ENCODE data around the gene RARRES1.

The RARRES1 gene

GRCh38 chr3:158737410-158737809 lies 5.2 kb upstream of the RARRES1 start:
- in situ Hi-C loops (cut with HindIII; ENCODE audit: low sequenced_read_pairs): no loop called here

GRCh38 chr3:158735296-158736033 lies 3.2 kb upstream of the RARRES1 start:
- in situ Hi-C loops (cut with HindIII; ENCODE audit: low sequenced_read_pairs): no loop called here

- in situ Hi-C loops (cut with HindIII; ENCODE audit: low sequenced_read_pairs): no loop called here
These were observed 1.4 kb upstream of the RARRES1 start for GRCh38 chr3:158733656-158734055.

- in situ Hi-C loops (cut with HindIII; ENCODE audit: low sequenced_read_pairs): no loop called here
These were observed 571 bp upstream of the RARRES1 start for GRCh38 chr3:158732856-158733200.

- in situ Hi-C loops (cut with HindIII; ENCODE audit: low sequenced_read_pairs): no loop called here
These were observed 771 bp downstream of the RARRES1 start for GRCh38 chr3:158731486-158731885.

GRCh38 chr3:158728851-158729250 lies 3.4 kb downstream of the RARRES1 start:
- in situ Hi-C loops (cut with HindIII; ENCODE audit: low sequenced_read_pairs): no loop called here

GRCh38 chr3:158728061-158728377 lies 4.2 kb downstream of the RARRES1 start:
- in situ Hi-C loops (cut with HindIII; ENCODE audit: low sequenced_read_pairs): no loop called here

GRCh38 chr3:158727206-158728060 lies 4.8 kb downstream of the RARRES1 start:
- in situ Hi-C loops (cut with HindIII; ENCODE audit: low sequenced_read_pairs): no loop called here

- in situ Hi-C loops (cut with HindIII; ENCODE audit: low sequenced_read_pairs): no loop called here
These were observed 6.8 kb downstream of the RARRES1 start for GRCh38 chr3:158725348-158726011.

- in situ Hi-C loops (cut with HindIII; ENCODE audit: low sequenced_read_pairs): no loop called here
These were observed 8.3 kb downstream of the RARRES1 start for GRCh38 chr3:158723991-158724390.

GRCh38 chr3:158722108-158722507 lies 10.1 kb downstream of the RARRES1 start:
- in situ Hi-C loops (cut with HindIII; ENCODE audit: low sequenced_read_pairs): no loop called here

GRCh38 chr3:158718490-158719170 lies 13.6 kb downstream of the RARRES1 start:
- in situ Hi-C loops (cut with HindIII; ENCODE audit: low sequenced_read_pairs): no loop called here

GRCh38 chr3:158717576-158717975 lies 14.7 kb downstream of the RARRES1 start:
- in situ Hi-C loops (cut with HindIII; ENCODE audit: low sequenced_read_pairs): no loop called here

- in situ Hi-C loops (cut with HindIII; ENCODE audit: low sequenced_read_pairs): no loop called here
These were observed 19.2 kb downstream of the RARRES1 start for GRCh38 chr3:158713094-158713499.

GRCh38 chr3:158712443-158712842 lies 19.8 kb downstream of the RARRES1 start:
- in situ Hi-C loops (cut with HindIII; ENCODE audit: low sequenced_read_pairs): no loop called here

GRCh38 chr3:158711886-158712285 lies 20.4 kb downstream of the RARRES1 start:
- in situ Hi-C loops (cut with HindIII; ENCODE audit: low sequenced_read_pairs): no loop called here

GRCh38 chr3:158710601-158711000 lies 21.7 kb downstream of the RARRES1 start:
- in situ Hi-C loops (cut with HindIII; ENCODE audit: low sequenced_read_pairs): no loop called here

- in situ Hi-C loops (cut with HindIII; ENCODE audit: low sequenced_read_pairs): no loop called here
These were observed 22.6 kb downstream of the RARRES1 start for GRCh38 chr3:158709666-158710083.

GRCh38 chr3:158703566-158703965 lies 28.7 kb downstream of the RARRES1 start:
- in situ Hi-C loops (cut with HindIII; ENCODE audit: low sequenced_read_pairs): no loop called here

GRCh38 chr3:158702815-158703481 lies 29.3 kb downstream of the RARRES1 start:
- in situ Hi-C loops (cut with HindIII; ENCODE audit: low sequenced_read_pairs): no loop called here

Measured in DLD1 (cell line).